SK-N-SH (cell line): Measurements from ENCODE around the gene TSPAN12. TPM values are rescaled to one million over a fixed set of nuclear protein-coding genes. Genes with fewer than 3 reads are reported as not detected.

Experiments
- CTCF ChIA-PET: fragments of 300-600, 350-600 bp; formaldehyde crosslinking; extraction: SDS; loops from one replicate; lab custom pipeline; 2021; lab: Yijun Ruan, JAX
- POLR2A ChIA-PET: fragments of 350-600 bp; sonication (Branson Sonifier 250); formaldehyde crosslinking; extraction: SDS; loops from one replicate; lab custom pipeline; 2020; ENCODE audit warnings: antibody characterized with exemption, inconsistent platforms; lab: Yijun Ruan, JAX
- DNase-seq: peaks from one replicate; pipeline ENCODE4 v3.0.0; 2012
- H2AFZ ChIP-seq: fragments of 200-600 bp; sonication (generic); 2 replicates; pipeline ENCODE4 v1.8.1; 2016; ENCODE audit warnings: antibody characterized with exemption, mild to moderate bottlenecking, low read depth
- H3F3A ChIP-seq: fragments of 200-600 bp; sonication (generic); replicated peaks from 2 replicates; pipeline ENCODE3; 2016; ENCODE audit warnings: antibody characterized with exemption, mild to moderate bottlenecking; ENCODE audit not compliant: insufficient read depth
- H3K27ac ChIP-seq, 2 experiments: fragments of 200-500 bp in 1 of 2; fragments of 200-600 bp in 1 of 2; sonication (Bioruptor generic) in 1 of 2; sonication (generic), shearing (Covaris generic) in 1 of 2; 2 replicates each; pipeline versions ENCODE4 v1.5.1 to v1.6.1; 2014 to 2016; ENCODE audit warnings: low read depth in 2 of 2, inconsistent platforms in 1 of 2, low read length in 1 of 2, mild to moderate bottlenecking in 1 of 2, mixed read lengths in 1 of 2
- H3K27me3 ChIP-seq: fragments of 200-600 bp; sonication (generic), shearing (Covaris generic); 2 replicates; pipeline ENCODE4 v1.6.1; 2016; ENCODE audit warnings: mixed run types; ENCODE audit not compliant: insufficient read depth
- H3K36me3 ChIP-seq, 2 experiments: fragments of 200-500 bp in 1 of 2; fragments of 200-600 bp in 1 of 2; sonication (Bioruptor generic) in 1 of 2; sonication (generic) in 1 of 2; replicated peaks in 1 of 2; 2 replicates each; pipeline versions ENCODE3 to v1.5.1; 2014 to 2016; ENCODE audit warnings: low read length in 1 of 2, mild to moderate bottlenecking in 1 of 2; ENCODE audit not compliant: insufficient read depth in 2 of 2, control insufficient read depth in 1 of 2
- H3K4me1 ChIP-seq, 2 experiments: fragments of 200-500 bp in 1 of 2; fragments of 200-600 bp in 1 of 2; sonication (Bioruptor generic) in 1 of 2; sonication (generic), shearing (Covaris generic) in 1 of 2; 2 replicates each; pipeline versions ENCODE4 v1.5.1 to v1.6.1; 2014 to 2016; ENCODE audit warnings: low read depth in 1 of 2, low read length in 1 of 2, mixed run types in 1 of 2; ENCODE audit not compliant: insufficient read depth in 2 of 2, control insufficient read depth in 1 of 2
- H3K4me2 ChIP-seq: fragments of 200-600 bp; sonication (generic), shearing (Covaris generic); 2 replicates; pipeline ENCODE4 v1.6.1; 2017; ENCODE audit warnings: mixed run types
- H3K4me3 ChIP-seq, 2 experiments: fragments of 200-500 bp in 1 of 2; fragments of 200-600 bp in 1 of 2; sonication (Bioruptor generic) in 1 of 2; sonication (generic), shearing (Covaris generic) in 1 of 2; 2 replicates each; pipeline versions ENCODE4 v1.5.1 to v1.8.1; 2014 to 2016; ENCODE audit warnings: low read depth in 2 of 2, inconsistent platforms in 1 of 2, low read length in 1 of 2, mild to moderate bottlenecking in 1 of 2, mixed read lengths in 1 of 2, moderate library complexity in 1 of 2
- H3K79me2 ChIP-seq: fragments of 200-600 bp; sonication (generic); 2 replicates; pipeline ENCODE4 v1.8.1; 2017; ENCODE audit warnings: mild to moderate bottlenecking; ENCODE audit not compliant: insufficient read depth
- H3K9ac ChIP-seq: fragments of 200-600 bp; sonication (generic); 2 replicates; pipeline ENCODE4 v1.6.1; 2017; ENCODE audit warnings: mixed run types
- H3K9me2 ChIP-seq: fragments of 200-600 bp; sonication (generic); 2 replicates; pipeline ENCODE4 v1.6.1; 2017; ENCODE audit warnings: mixed run types
- H3K9me3 ChIP-seq: fragments of 200-600 bp; sonication (generic); 2 replicates; pipeline ENCODE4 v1.6.1; 2017; ENCODE audit warnings: mixed run types, mild to moderate bottlenecking, moderate library complexity
- H4K20me1 ChIP-seq: fragments of 200-600 bp; sonication (generic); 2 replicates; pipeline ENCODE4 v1.6.1; 2017; ENCODE audit warnings: mild to moderate bottlenecking, mixed run types; ENCODE audit not compliant: insufficient read depth
- ELF1 ChIP-seq: IDR thresholded peaks from 2 replicates; pipeline ENCODE4 v1.4.0; 2012
- EP300 ChIP-seq, 2 experiments: IDR thresholded peaks; 2 replicates each; pipeline versions ENCODE4 v1.4.0 to v1.6.1; 2012; ENCODE audit warnings: borderline replicate concordance in 1 of 2, low read depth in 1 of 2, low read length in 1 of 2
- FOSL2 ChIP-seq: IDR thresholded peaks from 2 replicates; pipeline ENCODE4 v1.4.0; 2012; ENCODE audit warnings: low read depth, mild to moderate bottlenecking, moderate library complexity, borderline replicate concordance
- FOXJ3 ChIP-seq: sonication (generic); formaldehyde crosslinking; IDR thresholded peaks from 2 replicates; pipeline ENCODE4 v1.5.1; 2020; ENCODE audit warnings: mild to moderate bottlenecking, missing genetic modification reagents
- FOXM1 ChIP-seq: IDR thresholded peaks from 2 replicates; pipeline ENCODE4 v1.4.0; 2012; ENCODE audit warnings: low read depth, mild to moderate bottlenecking
- GATA2 ChIP-seq: sonication (generic); formaldehyde crosslinking; IDR thresholded peaks from 2 replicates; pipeline ENCODE4 v1.5.0; 2020; ENCODE audit warnings: mild to moderate bottlenecking, missing genetic modification reagents
- JUND ChIP-seq: IDR thresholded peaks from 2 replicates; pipeline ENCODE4 v1.4.0; 2012
- MXI1 ChIP-seq: IDR thresholded peaks from 2 replicates; pipeline ENCODE4 v1.6.1; 2012; ENCODE audit warnings: mild to moderate bottlenecking, low read depth, low read length, improper control_type of control experiment
- NFIC ChIP-seq: IDR thresholded peaks from 2 replicates; pipeline ENCODE4 v1.4.0; 2012; ENCODE audit warnings: borderline replicate concordance
- RAD21 ChIP-seq: IDR thresholded peaks from 2 replicates; pipeline ENCODE4 v1.6.1; 2012; ENCODE audit warnings: mild to moderate bottlenecking, low read length
- RCOR1 ChIP-seq: fragments of 150-350 bp; IDR thresholded peaks from 2 replicates; pipeline ENCODE4 v1.6.1; 2017; ENCODE audit warnings: antibody characterized with exemption, low read length
- RFX5 ChIP-seq: IDR thresholded peaks from 2 replicates; pipeline ENCODE4 v1.6.1; 2012; ENCODE audit warnings: mild to moderate bottlenecking, improper control_type of control experiment, low read length
- RXRA ChIP-seq: IDR thresholded peaks from 2 replicates; pipeline ENCODE4 v1.4.0; 2012; ENCODE audit warnings: low read depth, mild to moderate bottlenecking, borderline replicate concordance
- SIN3A ChIP-seq: IDR thresholded peaks from 2 replicates; pipeline ENCODE4 v1.6.1; 2012; ENCODE audit warnings: low read depth, mild to moderate bottlenecking, low read length, moderate library complexity, borderline replicate concordance
- TAF1 ChIP-seq: IDR thresholded peaks from 2 replicates; pipeline ENCODE4 v1.6.1; 2012; ENCODE audit warnings: low read depth, mild to moderate bottlenecking, low read length, moderate library complexity, borderline replicate concordance
- TCF12 ChIP-seq: IDR thresholded peaks from 2 replicates; pipeline ENCODE4 v1.4.0; 2012
- TEAD4 ChIP-seq: IDR thresholded peaks from 2 replicates; pipeline ENCODE4 v1.4.0; 2012; ENCODE audit warnings: mild to moderate bottlenecking, borderline replicate concordance; ENCODE audit not compliant: insufficient read depth
- YY1 ChIP-seq: IDR thresholded peaks from 2 replicates; pipeline ENCODE4 v1.4.0; 2012; ENCODE audit warnings: low read depth, mild to moderate bottlenecking
- WGBS: methylation state at CpG from one replicate; pipeline ENCODE4 v1.1.6; 2017; ENCODE audit warnings: low lambda C conversion rate; 5-methylcytosine and 5-hydroxymethylcytosine counted together
- polyA plus RNA-seq, 3 experiments: library from polyadenylated mRNA; depleted of rRNA; stranded (reverse); fragments of >200 nt; gene quantifications; 2 replicates each; pipeline ENCODE4 v1.2.3, GENCODE V29; 2012
- TF ChIP-seq, protein P1 (sequence below): fragments of 200-600 bp; sonication (generic); IDR thresholded peaks from 2 replicates; pipeline ENCODE4 v1.6.1; 2017; ENCODE audit warnings: antibody characterized with exemption, mild to moderate bottlenecking, moderate library complexity
- TF ChIP-seq, protein P2 (sequence below): fragments of 150-350 bp; IDR thresholded peaks from 2 replicates; pipeline ENCODE4 v1.6.1; 2016; ENCODE audit warnings: mild to moderate bottlenecking, low read depth, low read length
- TF ChIP-seq, protein P3 (sequence below): IDR thresholded peaks from 2 replicates; pipeline ENCODE4; 2012
- TF ChIP-seq, protein P4 (sequence below): IDR thresholded peaks from 2 replicates; pipeline ENCODE4 v1.4.0; 2012; ENCODE audit warnings: low read depth
- TF ChIP-seq, protein P5 (sequence below): IDR thresholded peaks from 2 replicates; pipeline ENCODE4 v1.4.0; 2012; ENCODE audit warnings: low read depth, borderline replicate concordance

TSPAN12 gene
- polyA plus RNA-seq, 1 of the 3 experiments (the other 2 are of a cell fraction) = not detected

DNA sequence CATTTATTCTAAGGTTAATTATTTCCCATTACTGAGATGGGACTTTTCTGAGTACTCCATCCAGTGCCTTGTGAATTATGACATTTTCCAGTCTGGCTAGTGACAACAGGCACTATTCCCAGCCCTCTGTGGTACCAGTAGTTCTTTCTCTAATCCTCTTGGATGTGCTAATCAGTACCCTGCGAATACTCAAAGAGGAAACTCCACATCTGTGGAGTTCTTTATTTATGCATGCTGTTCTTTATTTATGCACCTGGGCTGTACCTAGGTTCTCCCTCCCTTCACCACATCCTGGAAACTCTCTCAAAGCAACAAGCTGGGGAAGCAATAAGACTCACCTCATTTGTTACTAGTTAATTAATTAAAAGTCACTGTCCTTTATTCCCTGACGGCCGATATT is 83.5 kb downstream of the TSPAN12 start:
- no peaks in the 10 kb centered on the region; a peak in 1 of 4 replicates for H3K4me1 ChIP-seq
- WGBS = 18% methylated on average over 3 of the region's 3 CpGs
- TF ChIP-seq, protein P1, sequence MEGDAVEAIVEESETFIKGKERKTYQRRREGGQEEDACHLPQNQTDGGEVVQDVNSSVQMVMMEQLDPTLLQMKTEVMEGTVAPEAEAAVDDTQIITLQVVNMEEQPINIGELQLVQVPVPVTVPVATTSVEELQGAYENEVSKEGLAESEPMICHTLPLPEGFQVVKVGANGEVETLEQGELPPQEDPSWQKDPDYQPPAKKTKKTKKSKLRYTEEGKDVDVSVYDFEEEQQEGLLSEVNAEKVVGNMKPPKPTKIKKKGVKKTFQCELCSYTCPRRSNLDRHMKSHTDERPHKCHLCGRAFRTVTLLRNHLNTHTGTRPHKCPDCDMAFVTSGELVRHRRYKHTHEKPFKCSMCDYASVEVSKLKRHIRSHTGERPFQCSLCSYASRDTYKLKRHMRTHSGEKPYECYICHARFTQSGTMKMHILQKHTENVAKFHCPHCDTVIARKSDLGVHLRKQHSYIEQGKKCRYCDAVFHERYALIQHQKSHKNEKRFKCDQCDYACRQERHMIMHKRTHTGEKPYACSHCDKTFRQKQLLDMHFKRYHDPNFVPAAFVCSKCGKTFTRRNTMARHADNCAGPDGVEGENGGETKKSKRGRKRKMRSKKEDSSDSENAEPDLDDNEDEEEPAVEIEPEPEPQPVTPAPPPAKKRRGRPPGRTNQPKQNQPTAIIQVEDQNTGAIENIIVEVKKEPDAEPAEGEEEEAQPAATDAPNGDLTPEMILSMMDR = no peak
- TF ChIP-seq SIN3A (no peak), TAF1 (no peak), FOXJ3 (no peak), RAD21 (no peak), NFIC (no peak), FOXM1 (no peak), RFX5 (no peak), RCOR1 (no peak), RXRA (no peak), YY1 (no peak), TCF12 (no peak)
- TF ChIP-seq, all 33 proteins: peak for 0
- Histone ChIP-seq H3K4me2 (no peak overlapping the region), H4K20me1 (no peaks in the 10 kb centered on the region), H3K9ac (no peak overlapping the region), H3F3A (no peaks in the 10 kb centered on the region), H3K36me3 (no peaks in the 10 kb centered on the region), H3K27ac (no peak overlapping the region), H3K4me3 (no peak overlapping the region), H3K9me3 (no peaks in the 10 kb centered on the region), H3K9me2 (no peaks in the 10 kb centered on the region), H3K27me3 (no peaks in the 10 kb centered on the region; the same call in 1 of the 2 replicates), H3K79me2 (no peaks in the 10 kb centered on the region), H2AFZ (no peak overlapping the region)
- POLR2A ChIA-PET = no interaction called here
- no peak for DNase-seq
- CTCF ChIA-PET = interaction anchor here (1.9 kb wide), 1 partner anchor 11 kb away, joined by 6 read pairs; no protein-coding TSS in a partner anchor

DNA sequence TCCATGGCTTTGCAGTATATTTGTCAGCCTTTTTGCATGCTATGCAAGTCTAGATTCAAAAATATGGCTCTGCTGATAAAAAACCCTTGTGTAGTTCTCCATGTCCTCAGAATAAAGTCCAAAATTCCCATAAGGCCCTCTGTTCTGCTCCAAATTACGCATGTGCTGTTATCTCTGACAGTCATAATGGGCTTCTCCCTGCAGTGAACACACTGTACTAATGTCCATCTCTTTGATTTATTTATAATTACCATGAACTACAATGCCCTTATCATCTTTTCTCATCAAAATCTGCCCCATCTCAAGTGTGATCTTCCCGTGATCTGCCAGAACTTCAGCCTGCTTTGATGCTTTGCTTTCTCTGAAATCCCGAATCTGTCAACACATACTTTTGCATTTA is 87.7 kb downstream of the TSPAN12 start:
- DNase-seq = no peak
- WGBS = 16% methylated on average over 3 of the region's 3 CpGs
- Histone ChIP-seq H3K4me1 (no peaks in the 10 kb centered on the region; a peak in 1 of 4 replicates), H3K9me3 (no peaks in the 10 kb centered on the region), H3K27me3 (0 out of 2 replicates have a peak, but pooled peaks cover 16% of the 10 kb centered on the region), H3K79me2 (no peaks in the 10 kb centered on the region), H3K9ac (no peak overlapping the region), H2AFZ (no peak overlapping the region), H3K27ac (no peak overlapping the region), H4K20me1 (no peaks in the 10 kb centered on the region), H3K4me3 (no peak overlapping the region), H3K9me2 (no peaks in the 10 kb centered on the region), H3K4me2 (no peak overlapping the region), H3F3A (no peaks in the 10 kb centered on the region), H3K36me3 (no peaks in the 10 kb centered on the region)
- TF ChIP-seq GATA2 (CRISPR knock-in tag) (no peak), NFIC (no peak), RCOR1 (no peak), FOSL2 (no peak), EP300 (IDR thresholded peaks at IDR 0.05; ENCODE audit: borderline replicate concordance in 1 of 2, low read depth in 1 of 2, low read length in 1 of 2) (no peak), FOXM1 (no peak), TEAD4 (no peak), ELF1 (no peak), MXI1 (no peak), JUND (no peak), RXRA (no peak)
- TF ChIP-seq, protein P2, sequence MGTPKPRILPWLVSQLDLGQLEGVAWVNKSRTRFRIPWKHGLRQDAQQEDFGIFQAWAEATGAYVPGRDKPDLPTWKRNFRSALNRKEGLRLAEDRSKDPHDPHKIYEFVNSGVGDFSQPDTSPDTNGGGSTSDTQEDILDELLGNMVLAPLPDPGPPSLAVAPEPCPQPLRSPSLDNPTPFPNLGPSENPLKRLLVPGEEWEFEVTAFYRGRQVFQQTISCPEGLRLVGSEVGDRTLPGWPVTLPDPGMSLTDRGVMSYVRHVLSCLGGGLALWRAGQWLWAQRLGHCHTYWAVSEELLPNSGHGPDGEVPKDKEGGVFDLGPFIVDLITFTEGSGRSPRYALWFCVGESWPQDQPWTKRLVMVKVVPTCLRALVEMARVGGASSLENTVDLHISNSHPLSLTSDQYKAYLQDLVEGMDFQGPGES = no peak
- TF ChIP-seq, protein P3, sequence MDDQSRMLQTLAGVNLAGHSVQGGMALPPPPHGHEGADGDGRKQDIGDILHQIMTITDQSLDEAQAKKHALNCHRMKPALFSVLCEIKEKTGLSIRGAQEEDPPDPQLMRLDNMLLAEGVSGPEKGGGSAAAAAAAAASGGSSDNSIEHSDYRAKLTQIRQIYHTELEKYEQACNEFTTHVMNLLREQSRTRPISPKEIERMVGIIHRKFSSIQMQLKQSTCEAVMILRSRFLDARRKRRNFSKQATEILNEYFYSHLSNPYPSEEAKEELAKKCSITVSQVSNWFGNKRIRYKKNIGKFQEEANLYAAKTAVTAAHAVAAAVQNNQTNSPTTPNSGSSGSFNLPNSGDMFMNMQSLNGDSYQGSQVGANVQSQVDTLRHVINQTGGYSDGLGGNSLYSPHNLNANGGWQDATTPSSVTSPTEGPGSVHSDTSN = no peak
- TF ChIP-seq, protein P4, sequence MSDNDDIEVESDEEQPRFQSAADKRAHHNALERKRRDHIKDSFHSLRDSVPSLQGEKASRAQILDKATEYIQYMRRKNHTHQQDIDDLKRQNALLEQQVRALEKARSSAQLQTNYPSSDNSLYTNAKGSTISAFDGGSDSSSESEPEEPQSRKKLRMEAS = no peak
- TF ChIP-seq, protein P5, sequence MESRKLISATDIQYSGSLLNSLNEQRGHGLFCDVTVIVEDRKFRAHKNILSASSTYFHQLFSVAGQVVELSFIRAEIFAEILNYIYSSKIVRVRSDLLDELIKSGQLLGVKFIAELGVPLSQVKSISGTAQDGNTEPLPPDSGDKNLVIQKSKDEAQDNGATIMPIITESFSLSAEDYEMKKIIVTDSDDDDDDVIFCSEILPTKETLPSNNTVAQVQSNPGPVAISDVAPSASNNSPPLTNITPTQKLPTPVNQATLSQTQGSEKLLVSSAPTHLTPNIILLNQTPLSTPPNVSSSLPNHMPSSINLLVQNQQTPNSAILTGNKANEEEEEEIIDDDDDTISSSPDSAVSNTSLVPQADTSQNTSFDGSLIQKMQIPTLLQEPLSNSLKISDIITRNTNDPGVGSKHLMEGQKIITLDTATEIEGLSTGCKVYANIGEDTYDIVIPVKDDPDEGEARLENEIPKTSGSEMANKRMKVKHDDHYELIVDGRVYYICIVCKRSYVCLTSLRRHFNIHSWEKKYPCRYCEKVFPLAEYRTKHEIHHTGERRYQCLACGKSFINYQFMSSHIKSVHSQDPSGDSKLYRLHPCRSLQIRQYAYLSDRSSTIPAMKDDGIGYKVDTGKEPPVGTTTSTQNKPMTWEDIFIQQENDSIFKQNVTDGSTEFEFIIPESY = no peak
- CTCF ChIA-PET = no interaction called here
- POLR2A ChIA-PET = no interaction called here
